ENCODE measurements around the gene GBP7. TPM values are rescaled to one million over a fixed set of nuclear protein-coding genes. Genes with fewer than 3 reads are reported as not detected.
A peak's percentile ranks its signal among the peaks of the same experiment; 100 is the strongest.
"Not testable (repeated sequence)": the region's sequence is repeated elsewhere in the genome, so short reads cannot be mapped to it uniquely, and the experiment has no call there.

GBP7 gene
- total RNA-seq, 2 donors from 2014 or later = not detected

DNA sequence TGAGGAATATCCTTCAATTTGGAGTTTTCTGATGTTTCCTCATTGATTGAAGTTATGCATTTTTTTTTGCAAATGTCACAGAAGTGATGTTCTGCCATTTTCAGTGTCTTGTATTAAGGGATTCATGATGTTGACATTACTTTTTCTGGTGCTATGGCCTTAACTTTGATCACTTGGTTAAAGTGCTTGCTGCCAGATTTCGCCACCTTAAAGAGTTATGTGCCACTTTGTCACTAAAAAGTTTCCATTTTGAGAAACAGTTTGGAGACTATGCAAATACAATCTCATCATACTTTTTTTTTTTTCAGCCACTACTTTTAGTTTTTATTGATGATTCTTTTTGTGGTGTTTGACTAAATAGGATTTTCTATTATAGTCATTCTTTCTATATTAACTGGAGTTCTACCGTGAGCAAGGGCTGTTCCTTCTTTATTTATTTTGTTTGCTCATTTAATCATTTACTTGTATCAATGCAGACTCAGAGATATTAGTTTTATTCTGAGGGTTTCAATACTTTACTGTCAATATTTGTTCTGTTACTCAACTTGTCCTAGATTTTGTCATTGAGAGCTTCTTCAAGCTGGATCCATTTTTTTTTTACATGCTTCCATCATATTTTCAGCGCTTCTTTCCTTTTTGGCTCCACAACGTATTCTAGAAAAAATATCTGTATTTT lies 3.2 kb downstream of the GBP7 start:
- intact Hi-C loops (cut with DNase I) = no loop called here
- no peak for DNase-seq (ENCODE audit: low spot score)

DNA sequence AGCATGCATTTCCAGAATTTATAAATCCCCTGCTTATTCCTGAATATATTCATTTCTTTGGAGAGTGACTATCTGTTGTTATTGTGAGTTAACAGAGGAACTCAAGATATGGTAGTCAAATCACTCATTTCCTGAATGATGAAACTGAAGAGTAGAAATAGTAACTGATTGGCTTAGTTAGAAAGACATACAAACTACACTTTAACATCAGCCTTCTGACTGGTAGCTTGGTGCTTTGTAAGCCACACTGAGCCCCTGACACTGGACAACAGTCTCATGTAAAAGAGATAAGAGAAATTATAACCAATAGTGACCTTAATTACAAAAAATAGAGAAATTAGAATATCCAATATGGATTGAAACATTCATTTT lies 4.8 kb downstream of the GBP7 start:
- intact Hi-C loops (cut with DNase I) = no loop called here
- no peak for DNase-seq (ENCODE audit: low spot score)

DNA sequence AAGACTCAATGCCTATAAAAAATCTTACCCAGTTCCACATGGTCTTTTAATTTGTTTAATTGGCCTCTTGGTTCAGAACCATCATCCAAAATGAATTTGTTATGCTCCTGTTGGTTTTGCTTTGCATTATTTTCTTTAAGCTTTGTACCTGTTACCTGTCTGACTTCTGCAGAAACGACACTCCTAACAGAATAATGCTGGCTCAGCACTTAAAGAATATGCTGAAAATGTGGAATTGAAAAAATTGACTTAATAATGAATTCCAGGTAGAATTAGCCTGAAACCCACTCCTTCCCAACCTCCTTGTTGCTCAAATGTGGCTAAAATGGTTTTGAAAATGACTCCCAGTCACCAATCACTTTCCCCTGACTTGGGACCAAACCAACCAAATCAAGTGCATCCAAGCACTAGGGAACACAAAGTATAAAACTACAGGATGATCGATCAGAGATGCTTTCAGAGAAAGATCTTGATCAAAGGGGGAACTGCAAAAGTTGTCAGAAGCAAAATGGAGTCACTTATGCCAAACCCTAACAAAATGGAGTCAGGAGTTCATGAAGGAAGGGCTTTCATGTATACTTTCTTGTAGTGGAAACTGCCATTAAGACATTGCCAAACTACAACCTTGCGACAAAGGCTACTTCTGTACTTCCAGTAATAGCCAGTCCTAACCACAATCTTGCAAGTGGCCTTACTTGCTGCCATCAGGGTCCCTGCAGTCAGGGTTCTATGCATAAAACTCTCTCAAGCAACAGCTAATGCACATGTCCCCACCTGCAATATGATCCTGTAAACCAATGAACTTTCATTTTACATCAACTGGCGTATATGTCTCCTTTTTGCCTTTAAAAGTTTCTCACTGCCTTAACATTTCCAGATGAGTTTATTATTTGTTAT lies 5.4 kb downstream of the GBP7 start:
- intact Hi-C loops (cut with DNase I) = no loop called here

DNA sequence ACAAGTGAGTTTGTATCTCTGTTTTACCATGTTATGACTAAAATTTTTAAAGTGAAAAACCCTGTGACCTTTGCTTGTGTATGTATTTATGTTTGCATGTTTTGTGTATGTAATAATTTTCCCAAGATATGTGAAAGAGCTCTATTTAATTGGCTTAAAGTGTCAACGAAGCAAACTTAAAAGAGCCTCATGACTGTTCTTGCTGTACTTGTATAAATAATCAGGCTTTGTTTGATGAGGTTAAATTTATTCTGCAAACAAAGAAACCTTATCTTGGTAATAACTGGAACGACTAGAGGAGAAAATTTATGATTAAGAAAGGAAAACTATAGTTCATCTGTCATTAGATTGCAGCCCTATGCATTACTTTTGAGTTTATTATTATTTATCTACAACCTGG lies 6.6 kb downstream of the GBP7 start:
- intact Hi-C loops (cut with DNase I) = no loop called here
- DNase-seq (ENCODE audit: low spot score) = no peak

More for the DNA sequence above, 5.4 kb downstream of the GBP7 start:
- no peak for DNase-seq (ENCODE audit: low spot score)

DNA sequence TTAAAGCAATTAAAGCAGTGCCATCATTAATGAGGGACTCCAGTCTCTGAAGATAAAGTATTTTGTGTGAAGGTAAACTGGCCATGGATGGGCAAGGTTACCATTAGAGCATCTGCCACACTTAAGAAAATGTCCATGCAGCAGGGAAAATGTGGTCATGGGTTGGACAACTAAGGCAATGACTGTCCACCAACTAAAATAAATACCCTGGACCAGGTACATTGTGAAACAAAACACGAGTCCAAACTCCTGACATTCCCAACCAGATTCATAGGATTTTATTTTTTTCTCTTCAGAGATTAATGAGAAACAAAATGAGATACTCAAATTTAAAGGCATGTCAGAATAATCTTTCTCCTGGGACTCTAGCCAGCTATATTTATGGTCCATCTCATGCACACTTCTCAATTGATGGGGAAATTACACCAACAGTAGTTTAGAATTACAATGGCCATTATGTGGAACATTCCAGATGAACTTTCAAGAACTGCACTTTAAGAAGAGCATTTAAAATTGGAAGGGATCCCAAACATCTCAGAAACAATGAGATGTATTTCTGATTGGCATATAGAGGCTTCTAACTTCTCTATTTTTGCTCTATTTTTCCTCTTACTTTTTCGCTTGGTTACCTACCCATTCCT lies 8.1 kb downstream of the GBP7 start:
- intact Hi-C loops (cut with DNase I) = no loop called here
- no peak for DNase-seq (ENCODE audit: low spot score)

DNA sequence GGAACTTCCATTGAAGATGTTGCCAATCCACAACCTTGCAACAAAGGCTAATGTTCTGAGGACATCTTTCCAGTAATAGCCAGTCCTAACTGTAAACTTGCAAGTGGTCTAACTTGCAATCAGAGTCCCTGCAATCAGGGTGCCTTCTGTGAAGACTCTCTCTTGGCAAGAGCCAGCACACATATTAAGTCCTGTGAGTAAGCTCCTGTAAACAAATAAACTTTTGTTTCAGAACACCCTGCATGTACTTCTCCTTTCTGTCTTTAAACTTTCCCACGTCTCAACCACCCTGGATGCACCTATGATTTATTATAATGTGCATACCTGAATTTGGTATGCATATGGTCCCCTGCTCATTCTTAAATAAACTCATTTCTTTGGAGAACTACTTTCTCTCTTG lies 9.1 kb downstream of the GBP7 start:
- intact Hi-C loops (cut with DNase I) = no loop called here
- no peak for DNase-seq (ENCODE audit: low spot score)

DNA sequence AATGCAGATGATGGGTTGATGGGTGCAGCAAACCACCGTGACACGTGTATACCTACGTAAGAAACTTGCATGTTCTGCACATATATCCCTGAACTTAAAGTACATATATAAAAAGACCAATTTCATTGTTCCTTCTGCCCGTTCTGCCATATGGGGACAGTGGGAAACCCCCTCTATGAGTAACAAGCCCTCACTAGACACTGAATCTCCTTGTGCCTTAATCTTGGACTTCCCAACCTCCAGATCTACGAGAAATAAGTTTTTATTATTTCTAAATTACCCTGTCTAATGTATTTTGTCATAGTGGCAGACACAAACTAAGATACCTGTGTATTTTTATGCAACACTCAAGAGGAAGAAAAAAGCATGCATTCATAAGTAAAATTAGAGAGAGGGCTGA lies 10.0 kb downstream of the GBP7 start:
- intact Hi-C loops (cut with DNase I) = no loop called here
- DNase-seq (ENCODE audit: low spot score) = no peak

DNA sequence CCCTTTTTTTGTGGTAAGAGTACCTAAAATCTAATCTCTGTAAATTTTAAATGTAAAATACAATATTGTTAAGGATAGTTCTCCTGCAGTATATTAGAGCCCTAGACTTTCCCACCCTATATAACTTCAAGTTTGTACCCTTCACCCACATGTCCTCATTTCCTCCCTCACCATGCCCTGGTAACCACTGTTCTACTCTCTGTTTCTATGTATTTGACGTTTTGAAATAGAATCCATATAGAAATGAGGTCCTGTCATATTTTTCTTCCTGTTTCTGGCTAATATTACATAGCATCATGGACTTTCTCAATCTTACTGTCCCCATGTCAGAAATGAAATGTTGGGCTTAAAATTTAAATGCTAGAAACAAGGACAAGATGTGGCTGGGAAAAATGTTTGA lies 24.8 kb downstream of the GBP7 start:
- DNase-seq (ENCODE audit: low spot score) = no peak
- intact Hi-C loops (cut with DNase I) = no loop called here

DNA sequence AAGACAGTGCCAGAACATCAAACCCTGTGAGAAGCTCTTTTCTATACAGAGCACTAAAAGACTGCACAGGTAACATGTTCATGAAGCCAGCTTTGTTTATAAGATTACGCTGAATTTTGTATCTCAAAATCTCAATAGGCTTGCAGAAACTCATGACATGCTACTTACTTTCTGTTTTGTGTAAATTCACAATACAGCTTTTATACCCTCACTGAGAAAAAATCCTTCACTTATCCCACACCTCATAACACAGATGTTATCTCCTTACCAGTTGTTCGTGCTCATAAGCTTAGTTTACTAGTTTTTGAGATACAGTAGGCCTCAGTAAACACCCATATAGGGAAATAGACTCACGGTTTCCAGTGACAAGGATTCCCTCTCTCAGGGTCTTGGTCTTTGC lies 25.8 kb downstream of the GBP7 start:
- intact Hi-C loops (cut with DNase I) = no loop called here
- DNase-seq (ENCODE audit: low spot score) = no peak

DNA sequence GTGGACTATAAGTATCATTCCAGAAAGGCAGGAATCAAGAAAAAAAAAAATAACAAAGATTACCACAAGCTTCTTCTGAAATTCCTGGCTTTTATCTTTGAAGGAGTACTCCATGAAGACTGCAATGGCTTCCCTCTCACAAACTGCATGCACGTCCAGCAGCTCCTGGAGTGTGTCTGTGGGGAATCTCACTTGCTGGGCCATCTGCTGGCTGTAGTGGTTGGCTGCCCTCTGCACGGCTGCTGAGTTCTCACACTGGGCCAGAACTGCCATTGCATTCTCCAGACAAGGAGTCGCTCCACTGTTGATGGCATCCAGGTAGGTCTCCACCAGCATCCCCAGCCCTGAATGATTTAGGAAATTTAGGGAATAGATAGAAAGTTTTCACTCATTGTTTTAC lies 26.6 kb downstream of the GBP7 start:
- intact Hi-C loops (cut with DNase I) = no loop called here
- DNase-seq (ENCODE audit: low spot score) = no peak

DNA sequence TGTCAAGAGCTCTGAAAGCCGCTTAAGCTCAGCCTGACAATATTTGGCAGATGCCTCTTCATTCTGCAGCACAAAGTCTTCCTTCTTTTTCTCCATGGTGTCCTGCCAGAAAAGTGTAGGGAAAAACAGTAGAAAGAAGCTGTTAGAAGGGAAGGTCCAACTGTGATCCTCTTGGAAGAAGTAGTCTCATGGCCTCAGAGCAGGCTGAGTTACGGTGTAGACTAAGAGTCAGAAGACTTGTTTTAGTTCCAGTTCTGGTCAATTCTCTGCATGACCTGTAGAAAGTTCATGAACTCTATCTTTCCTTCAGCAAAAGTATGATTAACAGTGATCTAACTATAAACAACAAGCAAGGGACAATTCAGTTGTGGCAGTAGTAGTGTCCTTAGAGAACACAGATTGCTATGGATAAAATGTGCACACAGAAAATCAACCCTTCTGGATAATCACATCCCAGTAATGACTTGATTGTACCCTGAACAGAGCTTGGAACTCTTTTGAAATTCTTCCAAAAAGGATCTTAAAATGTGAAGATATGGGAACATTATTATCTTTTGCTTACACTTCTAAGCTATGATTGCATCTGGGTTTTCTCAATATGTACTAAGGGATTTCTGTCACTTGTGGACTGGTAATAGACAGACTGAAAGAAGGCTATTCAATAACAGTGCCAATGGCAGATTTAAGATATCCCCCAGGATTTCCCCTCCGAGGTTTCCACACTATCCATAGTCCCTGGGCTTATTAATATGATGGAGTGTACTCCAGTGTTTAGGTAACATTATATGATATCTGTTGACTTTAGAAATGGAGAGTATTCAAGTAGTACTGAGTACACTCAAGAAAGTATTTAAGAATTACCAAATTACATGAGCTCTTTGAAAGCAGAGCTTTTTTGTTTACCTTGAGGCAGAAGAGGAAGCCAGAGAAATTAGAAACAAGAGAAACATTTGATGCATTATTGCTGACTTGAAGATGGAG lies 27.8 kb downstream of the GBP7 start:
- intact Hi-C loops (cut with DNase I) = no loop called here
- DNase-seq (ENCODE audit: low spot score) = no peak

DNA sequence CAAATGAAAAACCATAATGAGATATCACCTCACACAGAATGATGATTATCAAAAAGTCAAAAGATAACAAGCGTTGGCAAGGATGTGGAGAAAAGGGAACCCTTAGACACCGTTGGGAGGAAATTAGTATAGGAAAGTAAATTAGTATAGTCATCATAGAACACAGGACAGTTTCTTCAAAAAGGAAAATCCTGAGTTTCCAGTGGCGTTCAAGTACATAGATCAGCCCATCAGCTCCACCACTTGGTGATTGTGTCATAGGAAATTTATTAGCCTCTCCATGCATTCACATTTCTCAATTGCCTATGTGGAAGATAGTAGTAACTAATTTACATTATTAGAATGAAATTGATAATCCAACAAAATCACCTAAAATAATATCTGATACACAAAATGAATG lies 29.1 kb downstream of the GBP7 start:
- DNase-seq (ENCODE audit: low spot score) = no peak
- intact Hi-C loops (cut with DNase I) = no loop called here

DNA sequence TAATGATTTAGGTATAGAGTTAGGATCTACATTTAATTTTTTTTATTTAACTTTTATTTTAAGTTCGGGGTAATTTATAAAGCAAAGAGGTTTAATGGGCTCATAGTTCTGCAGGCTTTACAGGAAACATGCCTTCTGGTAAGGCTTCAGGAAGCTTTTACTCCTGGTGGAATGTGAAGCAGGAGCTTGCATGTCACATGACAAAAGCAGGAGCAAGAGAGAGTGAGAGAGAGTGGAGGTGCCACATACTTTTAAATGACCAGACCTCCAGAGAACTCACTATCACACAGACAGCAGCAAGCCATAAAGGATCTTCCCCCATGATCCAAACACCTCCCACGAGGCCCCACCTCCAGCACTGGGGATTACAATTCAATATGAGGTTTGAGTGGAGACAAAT lies 32.3 kb downstream of the GBP7 start:
- intact Hi-C loops (cut with DNase I) = no loop called here
- no peak for DNase-seq (ENCODE audit: low spot score)

DNA sequence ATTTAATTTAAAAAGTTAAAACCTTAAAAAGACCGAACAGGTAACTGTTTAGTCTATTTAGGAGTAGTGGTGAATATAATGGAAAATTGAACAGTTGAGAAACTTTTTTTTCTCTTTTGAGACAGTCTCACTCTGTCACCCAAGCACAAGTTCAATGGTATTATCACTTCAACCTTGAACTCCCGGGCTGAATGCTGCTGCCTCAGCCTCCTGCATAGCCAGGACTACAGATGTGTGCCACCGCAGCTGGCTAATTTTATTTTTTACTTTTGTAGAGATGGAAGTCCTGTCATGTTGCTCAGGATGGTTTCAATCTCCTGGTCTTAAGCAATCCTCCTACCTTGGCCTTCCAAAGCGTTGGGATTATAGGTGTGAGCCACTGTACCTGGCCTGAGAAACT lies 33.6 kb downstream of the GBP7 start:
- intact Hi-C loops (cut with DNase I) = no loop called here
- no peak for DNase-seq (ENCODE audit: low spot score)

DNA sequence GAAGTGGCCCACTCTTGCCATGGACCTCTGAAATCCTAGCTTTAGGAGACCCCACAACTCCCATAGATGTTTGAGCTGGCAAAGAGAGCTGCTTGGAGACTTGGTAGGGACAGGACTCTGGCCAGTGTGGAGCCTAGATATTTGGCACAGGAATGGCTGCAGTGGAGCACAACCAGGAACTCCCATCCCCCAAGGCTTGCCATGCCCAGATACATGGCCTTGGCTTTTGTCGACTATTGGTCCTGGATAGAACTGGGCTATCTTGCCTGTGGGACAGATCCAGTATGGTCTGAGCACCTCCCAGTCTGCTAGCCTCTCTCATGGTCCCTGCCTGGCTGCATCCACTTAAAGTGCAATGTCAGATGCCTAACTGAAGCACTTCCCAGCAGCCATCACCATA lies 42.1 kb downstream of the GBP7 start:
- no peak for DNase-seq (ENCODE audit: low spot score)
- intact Hi-C loops (cut with DNase I) = no loop called here

DNA sequence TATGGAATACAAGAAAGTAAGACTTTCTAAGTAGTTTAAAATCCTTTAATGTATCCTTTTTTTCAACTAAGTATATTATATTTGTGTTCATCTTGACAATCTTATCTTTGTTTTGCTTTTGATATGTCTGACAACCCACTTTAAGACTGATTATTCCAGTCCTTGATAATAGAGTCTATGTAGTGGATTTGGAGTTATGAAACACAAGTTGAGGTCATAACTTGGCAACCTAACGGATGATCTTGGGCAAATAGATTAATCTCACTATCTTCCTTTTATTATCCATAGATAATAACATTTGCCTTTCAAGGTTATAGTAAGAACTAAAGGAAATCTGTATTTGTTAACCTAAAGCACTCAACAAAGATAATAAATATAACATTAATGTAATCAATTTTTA lies 45.1 kb downstream of the GBP7 start:
- intact Hi-C loops (cut with DNase I) = no loop called here
- DNase-seq (ENCODE audit: low spot score) = no peak

DNA sequence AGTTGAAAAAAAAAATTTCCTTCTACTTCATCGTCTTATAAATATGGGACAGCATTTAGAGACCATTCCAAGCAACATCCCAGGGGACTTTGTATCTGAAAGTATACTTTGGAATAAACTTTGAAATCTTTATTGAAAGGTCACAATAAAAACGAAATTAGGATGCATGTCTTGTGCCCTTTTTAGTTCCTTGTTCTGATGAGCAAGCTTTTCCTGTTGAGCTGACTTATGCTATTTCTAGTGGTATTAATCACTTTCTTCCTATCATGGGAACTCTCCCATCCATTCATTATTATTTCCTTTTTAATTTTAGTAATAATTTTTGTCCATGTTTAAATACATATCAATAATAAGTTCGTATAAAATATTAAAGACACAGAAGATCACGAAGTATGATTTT lies 45.9 kb downstream of the GBP7 start:
- DNase-seq (ENCODE audit: low spot score) = no peak
- intact Hi-C loops (cut with DNase I) = no loop called here

DNA sequence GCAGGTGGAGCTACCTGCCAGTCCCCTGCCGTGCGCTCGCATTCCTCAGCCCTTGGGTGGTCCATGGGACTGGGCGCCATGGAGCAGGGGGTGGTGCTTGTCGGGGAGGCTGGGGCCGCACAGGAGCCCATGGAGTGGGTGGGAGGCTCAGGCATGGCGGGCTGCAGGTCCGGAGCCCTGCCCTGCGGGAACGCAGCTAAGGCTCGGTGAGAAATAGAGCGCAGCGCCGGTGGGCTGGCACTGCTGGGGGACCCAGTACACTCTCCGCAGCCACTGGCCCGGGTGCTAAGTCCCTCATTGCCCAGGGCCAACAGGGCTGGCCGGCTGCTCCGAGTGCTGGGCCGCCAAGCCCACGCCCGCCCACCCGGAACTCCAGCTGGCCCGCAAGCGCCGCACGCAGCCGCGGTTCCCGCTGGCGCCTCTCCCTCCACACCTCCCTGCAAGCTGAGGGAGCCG lies 47.8 kb downstream of the GBP7 start:
- intact Hi-C loops (cut with DNase I) = not testable (repeated sequence)
- peak; percentile 80 for DNase-seq (ENCODE audit: low spot score)
